ENCODE results near the gene FAM200B.

FAM200B gene

GRCh38 chr4:15668566-15669435 is 12.8 kb upstream of the FAM200B start:
- no peak for DNase-seq (ENCODE audit: low read depth)

DNA sequence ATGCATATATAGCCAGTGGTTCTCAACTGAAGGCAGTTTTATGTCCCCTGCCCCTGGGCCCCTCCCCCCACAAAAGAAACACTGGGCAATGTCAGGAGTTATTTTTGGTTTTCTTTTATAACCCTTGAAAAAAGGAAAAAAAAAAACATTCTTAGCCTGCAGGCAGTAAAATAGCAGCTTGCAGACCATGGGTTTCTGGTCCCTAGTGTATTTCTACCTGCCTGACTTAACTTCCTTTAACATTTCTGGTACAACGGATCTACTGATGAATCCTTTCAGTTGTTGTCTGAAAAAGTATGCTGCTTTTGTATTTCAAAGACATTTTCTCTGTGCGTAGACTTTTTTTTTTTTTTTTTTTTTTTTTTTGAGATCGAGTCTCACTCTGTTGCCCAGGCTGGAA is 11.1 kb upstream of the FAM200B start:
- no peak for DNase-seq (ENCODE audit: low read depth)

DNA sequence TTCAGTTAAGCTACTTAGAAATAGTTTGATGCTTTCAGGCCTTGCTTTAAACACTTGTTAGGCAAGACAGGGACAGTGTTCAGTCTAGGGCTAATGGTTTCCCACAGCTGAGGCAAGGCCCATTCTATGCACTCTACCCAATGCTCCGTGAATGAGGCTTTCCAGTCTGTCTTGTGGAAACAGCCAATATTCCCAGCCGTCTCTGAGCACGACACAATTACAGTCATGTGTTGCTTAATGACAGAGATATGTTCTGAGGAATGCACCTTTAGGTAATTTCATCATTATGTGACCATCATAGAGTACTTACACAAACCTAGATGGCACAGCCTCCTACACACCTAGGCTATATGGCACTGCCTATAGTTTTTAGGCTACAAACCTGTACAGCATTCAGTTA is 9.5 kb upstream of the FAM200B start:
- no peak for DNase-seq (ENCODE audit: low read depth)

DNA sequence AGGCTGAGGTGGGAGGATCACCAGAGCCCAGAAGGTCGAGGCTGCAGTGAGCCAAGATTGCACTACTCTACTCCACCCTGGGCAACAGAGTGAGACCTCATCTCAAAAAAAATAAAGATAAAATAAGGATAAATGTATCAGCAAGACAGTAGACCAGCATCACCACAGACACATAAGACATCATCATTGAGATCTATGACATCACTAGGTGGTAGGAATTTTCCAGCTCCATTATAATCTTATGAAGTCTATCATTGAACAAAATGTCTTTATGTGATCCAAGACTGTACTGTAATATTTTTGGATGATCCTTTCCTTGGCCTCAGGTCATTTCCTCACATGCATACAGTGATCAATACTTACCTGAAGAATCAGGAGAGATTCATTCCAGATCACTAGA is 8.3 kb upstream of the FAM200B start:
- no peak for DNase-seq (ENCODE audit: low read depth)

DNA sequence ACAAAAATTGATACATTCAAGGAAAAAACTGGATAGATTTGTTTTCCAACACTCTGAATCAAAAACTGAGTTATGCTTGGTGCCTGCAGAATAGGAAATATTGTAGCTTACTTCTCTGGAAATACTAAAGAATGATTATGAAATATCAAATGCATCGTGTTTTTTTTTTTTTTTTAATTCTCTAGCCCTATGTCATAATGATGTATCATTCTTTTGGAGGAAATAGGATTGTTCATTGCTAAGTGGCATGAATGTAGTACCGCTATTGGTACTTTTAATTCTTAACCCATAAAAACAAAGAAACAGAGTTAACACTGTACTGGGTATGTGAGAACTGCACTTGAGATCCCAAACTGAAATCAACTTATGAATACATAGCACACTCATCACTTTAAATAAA is 7.6 kb upstream of the FAM200B start:
- DNase-seq (ENCODE audit: low read depth) = no peak

- no peak for DNase-seq (ENCODE audit: low read depth)
Measured at GRCh38 chr4:15674926-15675325, 6.7 kb upstream of the FAM200B start.

DNA sequence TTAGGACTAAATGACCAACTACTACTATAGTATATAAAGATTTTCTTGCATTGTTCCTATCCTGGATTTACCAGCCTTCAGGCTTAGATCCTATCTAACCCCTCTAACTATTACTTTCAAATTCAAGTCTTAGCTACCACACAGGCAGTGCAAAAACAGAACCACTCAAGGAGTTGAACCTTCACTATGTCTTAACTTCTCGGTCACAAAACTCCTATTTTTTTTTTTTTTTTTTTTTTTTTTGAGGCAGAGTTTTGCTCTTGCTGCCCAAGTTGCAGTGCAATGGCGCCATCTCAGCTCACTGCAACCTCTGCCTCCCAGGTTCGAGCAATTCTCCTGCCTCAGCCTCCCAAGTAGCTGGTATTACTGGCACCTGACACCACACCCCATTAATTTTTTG is 6.3 kb upstream of the FAM200B start:
- DNase-seq (ENCODE audit: low read depth) = no peak

- DNase-seq (ENCODE audit: low read depth) = no peak
Measured at GRCh38 chr4:15676039-15676438, 5.6 kb upstream of the FAM200B start.

DNA sequence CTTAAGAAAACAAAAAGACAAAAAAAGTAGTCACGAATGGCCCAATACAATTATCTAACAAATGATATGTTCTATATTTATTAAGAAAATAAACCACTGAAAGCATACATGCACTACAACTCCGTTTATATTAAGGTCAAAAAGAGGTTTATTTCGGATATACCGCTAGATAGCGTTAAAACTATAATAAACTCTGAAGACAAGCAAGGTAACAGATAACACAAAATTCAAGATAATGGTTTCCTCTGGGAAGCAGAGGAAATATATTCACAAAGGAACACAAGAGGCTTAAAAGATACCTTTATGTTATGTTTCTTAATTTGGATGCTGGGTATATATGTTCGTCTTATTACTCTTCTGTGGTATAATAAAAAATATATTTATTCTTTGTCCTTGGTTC is 4.7 kb upstream of the FAM200B start:
- DNase-seq (ENCODE audit: low read depth) = no peak

GRCh38 chr4:15677507-15677988 is 4.1 kb upstream of the FAM200B start:
- no peak for DNase-seq (ENCODE audit: low read depth)

DNA sequence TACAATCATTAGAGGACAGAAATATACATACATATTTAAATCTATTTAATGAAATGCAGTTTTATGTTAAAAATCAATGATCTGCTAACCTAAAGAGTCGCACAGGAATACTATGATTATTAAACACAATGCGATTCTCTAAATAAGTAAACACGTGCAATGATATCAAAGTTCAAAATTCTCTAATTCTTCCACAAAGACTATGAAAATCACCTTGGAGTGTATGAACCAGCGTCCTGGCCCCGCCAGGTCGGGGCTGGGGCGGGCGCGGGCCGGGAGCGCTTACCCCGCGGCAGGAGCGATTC is 608 bp upstream of the FAM200B start:
- DNase-seq (ENCODE audit: low read depth) = no peak

DNA sequence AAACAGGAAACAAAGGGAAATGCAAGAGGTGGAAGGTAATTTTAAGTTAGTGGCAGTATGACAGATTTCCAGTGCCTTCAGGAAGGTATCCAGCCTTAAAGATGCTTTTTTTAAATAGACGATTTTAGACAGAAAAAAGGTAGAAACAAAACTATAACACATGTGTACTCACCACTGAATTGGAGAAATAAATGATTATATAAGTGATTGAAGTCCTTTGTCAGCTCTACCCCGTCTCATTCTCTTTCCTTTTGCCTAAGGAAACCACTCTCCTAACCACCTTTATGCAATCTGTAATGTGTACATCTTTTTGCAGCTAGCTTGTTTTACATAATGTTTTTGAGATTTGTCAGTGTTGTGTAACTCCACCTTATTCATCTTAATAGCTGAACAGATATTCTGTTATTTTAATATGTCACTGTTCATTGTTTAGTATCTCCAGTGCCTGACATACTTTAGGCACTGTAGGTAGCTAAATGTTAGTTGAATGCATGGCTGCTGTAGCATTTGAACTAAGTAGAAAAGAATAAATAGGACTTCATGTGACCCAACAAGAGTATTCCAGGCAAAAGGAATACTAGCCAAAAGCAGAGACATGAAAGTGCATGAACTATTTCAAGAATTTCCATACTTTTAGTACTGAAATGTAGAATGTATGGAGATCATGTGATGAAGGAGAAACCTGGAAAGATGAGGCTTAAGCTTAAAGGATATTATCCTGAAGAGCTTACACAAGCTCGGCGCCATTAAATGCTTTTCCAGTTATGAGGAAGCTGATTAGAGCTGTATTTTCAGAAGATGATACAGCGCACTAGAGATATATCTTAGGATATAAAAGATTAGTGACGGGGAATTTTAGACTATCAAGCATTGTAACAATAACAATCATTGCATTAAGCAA is 865 bp downstream of the FAM200B start:
- DNase-seq (ENCODE audit: low read depth) = no peak

DNA sequence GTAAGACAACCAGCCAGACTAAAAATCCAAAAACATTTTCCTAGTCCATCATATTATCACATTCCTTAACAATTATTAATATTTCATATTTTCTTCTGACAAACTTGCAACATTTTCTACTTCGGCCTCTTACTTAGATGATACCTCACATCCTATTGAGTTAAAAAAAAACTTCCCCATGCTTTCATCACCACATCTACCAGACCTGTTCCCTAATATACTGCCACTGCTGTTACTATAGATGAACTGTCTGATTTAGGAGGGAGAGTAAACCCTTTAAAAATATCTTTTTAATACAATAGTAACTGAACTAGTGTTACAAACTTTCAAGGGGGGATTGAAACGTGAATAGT is 1.5 kb downstream of the FAM200B start:
- no peak for DNase-seq (ENCODE audit: low read depth)

DNA sequence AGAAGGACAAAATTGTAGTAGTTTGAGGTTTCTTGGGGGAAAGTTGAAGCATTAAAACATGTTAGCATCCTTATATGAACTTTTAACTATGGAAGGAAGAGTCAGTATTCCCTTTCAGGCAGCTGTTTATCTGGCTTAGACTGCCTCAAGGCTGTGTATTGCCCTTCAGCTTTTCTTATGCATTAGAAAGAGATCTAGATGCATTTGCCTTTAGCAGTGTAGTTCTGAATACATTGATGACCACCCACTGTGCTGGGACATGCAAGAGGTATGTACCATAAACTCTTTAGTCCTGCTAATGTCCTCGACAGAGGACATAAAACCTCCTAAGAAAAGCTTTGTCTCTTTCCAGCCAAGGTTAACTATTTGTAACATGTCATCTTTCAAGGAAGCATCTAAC is 2.9 kb downstream of the FAM200B start:
- no peak for DNase-seq (ENCODE audit: low read depth)

DNA sequence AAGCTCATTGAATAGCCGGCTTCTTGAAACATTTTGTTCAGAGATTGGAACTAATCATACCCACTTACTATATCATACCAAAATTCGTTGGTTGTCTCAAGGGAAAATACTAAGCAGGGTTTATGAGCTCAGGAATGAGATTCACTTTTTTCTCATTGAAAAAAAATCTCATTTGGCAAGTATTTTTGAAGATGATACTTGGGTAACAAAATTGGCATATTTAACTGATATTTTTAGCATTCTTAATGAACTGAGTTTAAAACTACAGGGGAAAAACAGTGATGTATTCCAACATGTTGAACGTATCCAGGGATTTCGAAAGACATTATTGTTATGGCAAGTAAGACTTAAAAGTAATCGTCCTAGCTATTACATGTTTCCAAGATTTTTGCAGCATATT is 6.4 kb downstream of the FAM200B start:
- no peak for DNase-seq (ENCODE audit: low read depth)

DNA sequence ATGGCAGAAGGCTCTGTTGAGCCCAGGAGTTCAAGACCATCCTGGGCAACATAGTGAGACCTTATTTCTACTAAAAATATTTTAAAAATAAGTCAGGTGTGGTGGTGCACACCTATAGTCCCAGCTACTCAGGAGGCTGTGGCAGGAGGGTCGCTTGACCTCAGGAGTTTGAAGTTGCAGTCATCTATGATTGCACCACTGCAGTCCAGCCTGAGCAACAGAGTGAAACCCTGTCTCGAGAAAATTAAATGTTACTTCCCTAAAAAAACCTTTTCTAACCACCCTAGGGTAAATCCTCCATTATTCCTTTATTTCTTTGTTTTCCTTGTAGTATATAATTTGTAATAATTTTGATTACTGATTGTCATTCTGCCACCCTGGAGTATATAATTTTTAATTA is 7.9 kb downstream of the FAM200B start:
- no peak for DNase-seq (ENCODE audit: low read depth)

GRCh38 chr4:15690020-15690809 is 8.6 kb downstream of the FAM200B start:
- peak; percentile 87 for DNase-seq (ENCODE audit: low read depth)

DNA sequence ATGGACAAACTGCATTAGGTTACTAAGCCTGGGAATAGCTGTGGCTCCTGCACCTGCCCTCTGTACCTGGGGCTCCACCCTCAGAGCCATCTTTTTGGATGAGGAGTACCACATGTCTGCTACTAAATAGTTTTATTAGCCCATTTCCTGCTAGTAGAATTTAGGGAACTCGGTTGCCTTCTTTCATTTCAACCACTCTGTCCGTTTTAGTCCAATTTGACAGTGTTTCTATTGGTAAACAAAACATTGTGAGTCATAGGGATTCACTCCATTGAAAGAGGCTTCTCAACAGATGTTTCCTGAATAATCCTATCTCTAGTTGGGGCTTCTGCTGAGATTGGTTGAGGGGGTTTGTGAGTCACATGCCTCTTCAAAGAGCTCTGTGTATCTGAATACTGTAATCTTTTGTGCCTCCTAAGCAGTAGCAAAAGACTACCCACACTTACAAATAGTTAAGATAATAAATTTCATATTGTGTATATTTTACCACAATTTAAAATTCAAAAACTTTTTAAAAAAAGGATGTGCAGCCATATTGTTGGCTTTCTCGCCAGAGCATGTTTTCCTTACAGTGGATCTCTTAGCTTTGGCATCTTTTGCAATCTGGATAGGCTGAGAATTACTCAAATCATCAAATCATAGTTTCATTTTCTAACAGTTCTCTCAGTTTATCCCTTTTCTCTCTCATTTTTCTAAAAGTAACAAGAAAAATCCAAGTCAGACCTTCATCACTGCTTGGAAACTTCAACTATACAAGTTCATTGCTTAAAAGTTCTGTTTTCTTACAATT is 9.9 kb downstream of the FAM200B start:
- peak; percentile 62 for DNase-seq (ENCODE audit: low read depth)

- no peak for DNase-seq (ENCODE audit: low read depth)
Measured at GRCh38 chr4:15692602-15693001, 11.0 kb downstream of the FAM200B start.

GRCh38 chr4:15694431-15694830 is 12.8 kb downstream of the FAM200B start:
- DNase-seq (ENCODE audit: low read depth) = no peak

- peak; percentile 96 for DNase-seq (ENCODE audit: low read depth)
Measured at GRCh38 chr4:15695240-15695699, 13.6 kb downstream of the FAM200B start.

GRCh38 chr4:15695729-15696128 is 14.1 kb downstream of the FAM200B start:
- no peak for DNase-seq (ENCODE audit: low read depth)
